ENCODE measurements around the gene HGD. TPM values are rescaled to one million over a fixed set of nuclear protein-coding genes. Genes with fewer than 3 reads are reported as not detected.
"Not testable (repeated sequence)": the region's sequence is repeated elsewhere in the genome, so short reads cannot be mapped to it uniquely, and the experiment has no call there.

The HGD gene, protein sequence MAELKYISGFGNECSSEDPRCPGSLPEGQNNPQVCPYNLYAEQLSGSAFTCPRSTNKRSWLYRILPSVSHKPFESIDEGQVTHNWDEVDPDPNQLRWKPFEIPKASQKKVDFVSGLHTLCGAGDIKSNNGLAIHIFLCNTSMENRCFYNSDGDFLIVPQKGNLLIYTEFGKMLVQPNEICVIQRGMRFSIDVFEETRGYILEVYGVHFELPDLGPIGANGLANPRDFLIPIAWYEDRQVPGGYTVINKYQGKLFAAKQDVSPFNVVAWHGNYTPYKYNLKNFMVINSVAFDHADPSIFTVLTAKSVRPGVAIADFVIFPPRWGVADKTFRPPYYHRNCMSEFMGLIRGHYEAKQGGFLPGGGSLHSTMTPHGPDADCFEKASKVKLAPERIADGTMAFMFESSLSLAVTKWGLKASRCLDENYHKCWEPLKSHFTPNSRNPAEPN
- polyA plus RNA-seq = 28.7 TPM
- long read RNA-seq, donor 1, partial matches to known transcripts = 0 of 3 reads
- long read RNA-seq, donor 1, other reads (novel, unspliced or antisense) = 0 of 3 reads
- long read RNA-seq, donor 2, transcript HGD-201 (14 exons, 2,005 nt) = major isoform, 5 of 5 reads
- long read RNA-seq, donor 2, partial matches to known transcripts = 0 of 5 reads
- long read RNA-seq, donor 2, other reads (novel, unspliced or antisense) = 0 of 5 reads
- long read RNA-seq, donor 3 = 0 reads
- long read RNA-seq, donor 4, partial matches to known transcripts = 0 of 1 reads
- long read RNA-seq, donor 4, other reads (novel, unspliced or antisense) = 0 of 1 reads
- long read RNA-seq, donor 5, transcript HGD-201 (14 exons, 2,005 nt) = major isoform, 5 of 5 reads
- long read RNA-seq, donor 5, partial matches to known transcripts = 0 of 5 reads
- long read RNA-seq, donor 5, other reads (novel, unspliced or antisense) = 0 of 5 reads
- long read RNA-seq, donor 6, partial matches to known transcripts = 0 of 1 reads
- long read RNA-seq, donor 6, other reads (novel, unspliced or antisense) = 0 of 1 reads
- long read RNA-seq, donor 7 = 0 reads
- long read RNA-seq, donor 8, transcript HGD-201 (14 exons, 2,005 nt) = major isoform, 9 of 14 reads
- long read RNA-seq, donor 8, partial matches to known transcripts = 5 of 14 reads
- long read RNA-seq, donor 8, other reads (novel, unspliced or antisense) = 0 of 14 reads
- long read RNA-seq, donor 9, transcript HGD-201 (14 exons, 2,005 nt) = major isoform, 9 of 10 reads
- long read RNA-seq, donor 9, partial matches to known transcripts = 0 of 10 reads
- long read RNA-seq, donor 9, other reads (novel, unspliced or antisense) = 0 of 10 reads
- long read RNA-seq, donor 10, partial matches to known transcripts = 0 of 4 reads
- long read RNA-seq, donor 10, other reads (novel, unspliced or antisense) = 0 of 4 reads
- long read RNA-seq, donor 11, partial matches to known transcripts = 0 of 3 reads
- long read RNA-seq, donor 11, other reads (novel, unspliced or antisense) = 0 of 3 reads

DNA sequence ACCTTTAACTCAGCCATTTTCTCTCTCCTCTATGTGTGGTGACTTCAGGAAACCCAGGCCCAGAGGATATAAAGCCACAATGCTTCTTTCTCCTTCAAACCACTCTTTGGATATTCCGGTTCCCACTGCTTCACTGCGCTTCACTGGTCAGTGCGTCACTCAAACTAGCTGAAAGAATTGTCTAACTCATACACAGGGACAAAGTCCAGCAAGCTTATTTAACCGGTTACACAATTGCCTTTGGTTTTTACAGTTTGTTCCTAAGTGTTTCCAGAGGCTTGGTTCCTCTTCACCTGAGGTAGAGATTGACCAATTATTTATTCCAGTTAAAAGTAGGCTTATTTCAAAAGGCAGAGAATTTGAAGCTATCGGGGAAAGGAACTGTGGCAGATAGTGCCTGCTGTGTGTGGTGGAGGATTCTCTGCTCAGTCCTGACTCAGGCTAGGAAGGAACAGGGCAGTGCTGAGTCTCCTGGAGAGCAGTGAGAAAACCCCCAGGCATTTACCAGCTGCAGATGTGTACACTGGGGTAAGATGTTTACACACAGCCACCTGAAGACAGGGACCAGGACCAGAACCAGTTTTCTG is at the start of gene HGD:
TSS of gene HGD (minus strand) at position 145 of the 587 bp plus-strand sequence. CDS start at position 17, 128 bp downstream.
- DNase-seq = peak; percentile 82 to 93
- WGBS (ENCODE audit: insufficient coverage, low lambda C conversion rate) = 40% methylated on average over 1 of the region's 5 CpGs
- Histone ChIP-seq H3K36me3 (ENCODE audit: control insufficient read depth, insufficient read depth, low read length) (no peaks in the 10 kb centered on the region), H3K9me3 (ENCODE audit: control insufficient read depth, low read depth, low read length) (no peaks in the 10 kb centered on the region), H3K27me3 (ENCODE audit: control insufficient read depth, insufficient read depth, low read length) (no peaks in the 10 kb centered on the region), H3K4me3 (ENCODE audit: low read length) (peak within 1 kb of the TSS; percentile 42), H3K27ac (ENCODE audit: low read length) (peak within 1 kb of the TSS; percentile 87), H3K4me1 (ENCODE audit: control insufficient read depth, insufficient read depth, low read length) (peaks cover 32% of the 10 kb centered on the region)

DNA sequence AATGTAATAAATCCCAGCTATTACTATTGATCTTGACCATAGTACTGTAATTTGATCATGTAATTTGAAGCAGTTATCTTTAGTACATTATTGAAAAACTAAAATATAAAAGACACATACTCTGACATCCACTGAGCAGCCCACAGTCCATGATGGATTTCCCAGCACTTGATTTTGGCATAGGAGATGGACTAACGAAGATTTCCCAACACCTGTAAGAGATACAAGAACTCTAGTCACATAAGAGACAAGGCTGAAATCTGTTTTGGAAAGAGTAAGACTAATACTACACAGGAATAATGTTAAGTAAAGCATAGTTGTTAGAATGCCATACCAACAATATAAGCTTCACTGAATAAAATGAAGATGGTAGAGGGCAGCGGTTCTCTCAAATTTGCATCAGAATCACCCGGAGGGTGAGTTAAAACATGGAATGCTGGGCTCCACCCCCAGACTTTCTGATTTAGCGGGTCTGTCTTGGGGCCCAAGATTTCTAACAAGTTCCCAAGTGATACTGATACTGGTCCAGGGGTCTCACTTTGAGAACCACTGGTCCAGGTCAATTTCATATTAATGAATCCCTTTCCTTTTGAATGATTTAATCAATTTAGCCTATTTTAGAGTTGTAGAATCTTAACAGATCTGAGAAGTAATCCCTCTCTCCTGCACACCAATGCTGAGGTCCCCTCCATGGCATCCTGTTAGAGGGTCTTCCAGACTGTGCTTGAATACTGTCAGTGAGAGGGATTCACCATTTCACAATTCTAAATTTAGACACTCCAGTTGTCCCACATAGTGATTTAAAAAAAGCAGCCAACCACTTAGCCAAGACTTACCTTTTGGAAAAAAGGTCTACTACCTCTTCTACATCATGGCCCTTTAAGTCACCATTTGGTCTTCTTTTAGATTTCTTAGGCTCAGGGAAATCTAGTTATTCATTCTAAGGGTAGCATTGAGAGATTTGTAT is 48.8 kb upstream of the HGD start:
- H3K27ac ChIP-seq (ENCODE audit: low read length) = no peak overlapping the region
- no peaks in the 10 kb centered on the region for H3K9me3 ChIP-seq (ENCODE audit: control insufficient read depth, low read depth, low read length)
- H3K36me3 ChIP-seq (ENCODE audit: control insufficient read depth, insufficient read depth, low read length) = peaks cover 11% of the 10 kb centered on the region
- no peak overlapping the region for H3K4me3 ChIP-seq (ENCODE audit: low read length)
- H3K27me3 ChIP-seq (ENCODE audit: control insufficient read depth, insufficient read depth, low read length) = no peaks in the 10 kb centered on the region
- H3K4me1 ChIP-seq (ENCODE audit: control insufficient read depth, insufficient read depth, low read length) = no peaks in the 10 kb centered on the region
- DNase-seq = no peak
- no CpG with 5 or more reads among the region's 4 CpGs for WGBS (ENCODE audit: insufficient coverage, low lambda C conversion rate)

DNA sequence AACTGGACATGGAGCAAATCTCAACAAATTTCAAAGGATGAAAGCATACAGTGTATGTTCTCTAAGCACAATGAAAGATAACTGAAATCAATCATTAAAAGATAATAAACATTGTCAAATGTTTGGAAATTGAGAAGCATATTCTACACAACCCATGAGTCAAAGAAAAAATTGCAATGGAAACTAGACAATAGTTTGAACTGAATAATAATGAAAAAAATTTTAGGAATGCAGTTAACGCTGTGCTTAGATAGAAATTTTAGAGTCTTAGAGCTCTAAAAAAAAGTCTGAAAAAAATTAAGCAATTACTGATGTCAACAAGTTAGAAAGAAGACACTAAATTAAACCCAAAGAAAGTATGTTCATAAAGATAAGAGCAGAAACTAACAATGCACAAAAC is 44.8 kb upstream of the HGD start:
- Histone ChIP-seq H3K4me3 (ENCODE audit: low read length) (no peak overlapping the region), H3K27me3 (ENCODE audit: control insufficient read depth, insufficient read depth, low read length) (no peaks in the 10 kb centered on the region), H3K9me3 (ENCODE audit: control insufficient read depth, low read depth, low read length) (no peaks in the 10 kb centered on the region), H3K4me1 (ENCODE audit: control insufficient read depth, insufficient read depth, low read length) (no peaks in the 10 kb centered on the region), H3K36me3 (ENCODE audit: control insufficient read depth, insufficient read depth, low read length) (peaks cover 11% of the 10 kb centered on the region), H3K27ac (ENCODE audit: low read length) (no peak overlapping the region)
- WGBS (ENCODE audit: insufficient coverage, low lambda C conversion rate) = 88% methylated on average over 1 of the region's 1 CpG
- DNase-seq = no peak

DNA sequence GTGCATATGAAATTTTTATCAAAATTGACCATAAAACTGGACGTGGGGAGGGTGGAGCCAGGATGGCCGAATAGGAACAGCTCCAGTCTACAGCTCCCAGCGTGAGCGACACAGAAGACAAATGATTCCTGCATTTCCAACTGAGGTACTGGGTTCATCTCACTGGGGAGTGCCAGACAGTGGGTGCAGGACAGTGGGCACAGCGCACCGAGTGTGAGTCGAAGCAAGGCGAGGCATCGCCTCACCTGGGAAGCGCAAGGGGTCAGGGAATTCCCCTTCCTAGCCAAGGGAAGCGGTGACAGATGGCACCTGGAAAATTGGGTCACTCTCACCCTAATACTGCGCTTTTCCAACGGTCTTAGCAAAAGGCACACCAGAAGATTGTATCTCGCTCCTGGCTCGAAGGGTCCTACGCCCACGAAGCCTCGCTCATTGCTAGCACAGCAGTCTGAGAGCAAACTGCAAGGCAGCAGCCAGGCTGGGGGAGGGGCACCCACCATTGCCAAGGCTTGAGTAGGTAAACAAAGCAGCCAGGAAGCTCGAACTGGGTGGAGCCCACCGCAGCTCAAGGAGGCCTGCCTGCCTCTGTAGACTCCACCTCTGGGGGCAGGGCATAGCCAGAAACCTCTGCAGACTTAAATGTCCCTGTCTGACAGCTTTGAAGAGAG is 37.3 kb upstream of the HGD start:
- no CpG with 5 or more reads among the region's 20 CpGs for WGBS (ENCODE audit: insufficient coverage, low lambda C conversion rate)
- H3K4me1 ChIP-seq (ENCODE audit: control insufficient read depth, insufficient read depth, low read length); H3K36me3 ChIP-seq (ENCODE audit: control insufficient read depth, insufficient read depth, low read length); H3K9me3 ChIP-seq (ENCODE audit: control insufficient read depth, low read depth, low read length); H3K27me3 ChIP-seq (ENCODE audit: control insufficient read depth, insufficient read depth, low read length); H3K27ac ChIP-seq (ENCODE audit: low read length): not testable (repeated sequence)
- peak overlapping the region; percentile 16 for H3K4me3 ChIP-seq (ENCODE audit: low read length)
- peak in 1 of 2 donors; percentile 10 for DNase-seq

DNA sequence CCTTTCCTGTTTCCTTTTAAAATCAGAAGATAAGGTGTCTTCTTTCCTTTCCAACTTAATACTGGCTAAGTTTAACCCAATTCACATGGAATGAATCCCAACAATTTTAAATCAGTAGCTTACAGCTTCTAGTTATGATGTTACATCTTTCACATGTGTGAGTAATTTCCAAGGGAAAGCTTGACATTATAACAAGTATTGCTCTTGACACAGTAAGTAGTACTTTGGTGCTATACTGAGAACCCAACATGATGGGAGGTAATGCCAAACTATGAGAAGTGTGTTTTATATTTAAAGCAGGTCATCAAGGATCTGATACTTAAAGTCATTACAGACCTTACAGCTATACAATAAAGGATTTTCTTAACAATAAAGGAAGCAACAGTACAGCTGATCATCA is 31.2 kb upstream of the HGD start:
- Histone ChIP-seq H3K4me1 (ENCODE audit: control insufficient read depth, insufficient read depth, low read length) (no peaks in the 10 kb centered on the region), H3K27ac (ENCODE audit: low read length) (no peak overlapping the region), H3K9me3 (ENCODE audit: control insufficient read depth, low read depth, low read length) (no peaks in the 10 kb centered on the region)

DNA sequence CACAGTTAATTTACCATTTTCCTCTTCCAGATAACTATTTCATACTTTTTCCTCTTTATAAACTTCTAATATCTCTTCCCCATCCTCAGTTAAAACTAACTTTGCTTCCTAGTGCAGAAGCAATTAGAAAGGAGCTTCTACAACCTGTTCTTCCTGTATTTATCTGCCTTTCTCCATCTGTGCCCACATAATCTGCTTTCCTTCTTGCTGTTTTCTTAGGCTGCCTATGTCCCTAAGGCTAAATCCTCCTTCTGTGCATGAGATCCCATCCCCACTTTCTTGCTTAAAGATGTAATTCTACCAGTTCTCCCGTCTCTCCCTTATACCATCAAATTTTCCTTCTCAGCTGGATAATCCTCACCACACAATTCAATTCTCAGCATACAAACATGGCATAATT is 28.3 kb upstream of the HGD start:
- DNase-seq = no peak
- peaks cover 3% of the 10 kb centered on the region for H3K36me3 ChIP-seq (ENCODE audit: control insufficient read depth, insufficient read depth, low read length)
- no peak overlapping the region for H3K4me3 ChIP-seq (ENCODE audit: low read length)
- H3K4me1 ChIP-seq (ENCODE audit: control insufficient read depth, insufficient read depth, low read length) = no peaks in the 10 kb centered on the region
- H3K27ac ChIP-seq (ENCODE audit: low read length) = no peak overlapping the region
- WGBS (ENCODE audit: insufficient coverage, low lambda C conversion rate) = 83% methylated on average over 1 of the region's 1 CpG
- no peaks in the 10 kb centered on the region for H3K27me3 ChIP-seq (ENCODE audit: control insufficient read depth, insufficient read depth, low read length)
- no peaks in the 10 kb centered on the region for H3K9me3 ChIP-seq (ENCODE audit: control insufficient read depth, low read depth, low read length)

More for the DNA sequence above, 31.2 kb upstream of the HGD start:
- DNase-seq = no peak
- Histone ChIP-seq H3K36me3 (ENCODE audit: control insufficient read depth, insufficient read depth, low read length) (peaks cover 2% of the 10 kb centered on the region), H3K27me3 (ENCODE audit: control insufficient read depth, insufficient read depth, low read length) (no peaks in the 10 kb centered on the region), H3K4me3 (ENCODE audit: low read length) (no peak overlapping the region)

DNA sequence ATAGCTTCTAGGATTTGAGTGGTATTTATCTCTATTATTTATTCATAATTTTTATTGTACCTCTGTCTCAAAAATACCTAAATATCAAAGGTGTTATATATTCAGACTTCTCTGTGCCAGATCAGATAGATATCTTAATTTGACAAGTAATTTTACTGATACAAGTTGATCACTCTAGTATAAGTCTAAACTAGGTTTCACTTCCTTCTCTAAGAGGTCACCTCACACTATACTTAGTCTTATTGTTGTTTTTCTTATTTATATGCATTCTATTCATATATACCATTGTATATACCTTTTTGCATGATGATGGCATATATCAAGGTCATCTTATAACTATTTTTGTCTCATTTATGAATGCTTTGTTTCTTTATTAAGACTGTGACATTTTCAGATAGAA is 26.4 kb upstream of the HGD start:
- peaks cover 9% of the 10 kb centered on the region for H3K36me3 ChIP-seq (ENCODE audit: control insufficient read depth, insufficient read depth, low read length)
- peaks cover under 1% of the 10 kb centered on the region for H3K9me3 ChIP-seq (ENCODE audit: control insufficient read depth, low read depth, low read length)
- no peak for DNase-seq
- H3K27ac ChIP-seq (ENCODE audit: low read length) = no peak overlapping the region
- no peaks in the 10 kb centered on the region for H3K27me3 ChIP-seq (ENCODE audit: control insufficient read depth, insufficient read depth, low read length)
- H3K4me3 ChIP-seq (ENCODE audit: low read length) = no peak overlapping the region
- no peaks in the 10 kb centered on the region for H3K4me1 ChIP-seq (ENCODE audit: control insufficient read depth, insufficient read depth, low read length)

DNA sequence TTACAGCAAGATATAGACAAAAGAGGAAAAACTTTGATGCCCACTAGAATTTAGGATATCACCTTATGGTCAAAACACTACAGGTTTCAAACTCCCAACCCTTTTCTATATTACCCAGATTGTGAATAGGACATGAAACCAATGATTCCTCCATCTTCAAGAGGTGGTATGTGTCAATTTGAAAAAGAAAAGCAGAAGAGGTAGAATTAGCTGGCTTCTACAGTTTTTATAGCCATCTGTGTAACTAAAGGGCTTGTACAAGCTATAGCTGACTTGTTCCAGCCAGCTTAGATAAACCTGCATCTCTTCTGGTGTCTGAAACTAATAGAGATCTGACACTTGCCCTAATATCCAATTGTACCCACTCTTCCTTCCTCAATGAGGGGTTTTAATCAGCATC is 24.9 kb upstream of the HGD start:
- Histone ChIP-seq H3K36me3 (ENCODE audit: control insufficient read depth, insufficient read depth, low read length) (peaks cover 14% of the 10 kb centered on the region), H3K9me3 (ENCODE audit: control insufficient read depth, low read depth, low read length) (peaks cover 5% of the 10 kb centered on the region), H3K4me3 (ENCODE audit: low read length) (no peak overlapping the region), H3K27ac (ENCODE audit: low read length) (no peak overlapping the region), H3K27me3 (ENCODE audit: control insufficient read depth, insufficient read depth, low read length) (no peaks in the 10 kb centered on the region), H3K4me1 (ENCODE audit: control insufficient read depth, insufficient read depth, low read length) (no peaks in the 10 kb centered on the region)
- DNase-seq = no peak

Data from large intestine (tissue), 12 donors.